GM04503 (cell line): Measurements from ENCODE around the gene ANKRD40.
"Not testable (repeated sequence)": the region's sequence is repeated elsewhere in the genome, so short reads cannot be mapped to it uniquely, and the experiment has no call there.

Experiments used
- DNase-seq: peaks from one replicate; pipeline ENCODE4 v3.0.0-alpha.2; 2012; ENCODE audit warnings: low read depth

ANKRD40 gene

GRCh38 chr17:50685691-50686493 lies 21.8 kb downstream of the ANKRD40 start:
- no peak for DNase-seq

- DNase-seq = no peak
Observed at GRCh38 chr17:50685334-50685665, 22.4 kb downstream of the ANKRD40 start.

- DNase-seq = no peak
Observed at GRCh38 chr17:50684612-50685333, 22.9 kb downstream of the ANKRD40 start.

GRCh38 chr17:50684288-50684611 lies 23.5 kb downstream of the ANKRD40 start:
- DNase-seq = no peak

- DNase-seq = no peak
Observed at GRCh38 chr17:50683434-50684287, 24.1 kb downstream of the ANKRD40 start.

GRCh38 chr17:50682938-50683337 lies 24.8 kb downstream of the ANKRD40 start:
- DNase-seq = no peak

GRCh38 chr17:50682441-50682840 lies 25.3 kb downstream of the ANKRD40 start:
- no peak for DNase-seq

GRCh38 chr17:50681263-50682200 lies 26.2 kb downstream of the ANKRD40 start:
- no peak for DNase-seq

GRCh38 chr17:50680543-50681262 lies 27.0 kb downstream of the ANKRD40 start:
- not testable (repeated sequence) for DNase-seq

GRCh38 chr17:50680126-50680525 lies 27.6 kb downstream of the ANKRD40 start:
- no peak for DNase-seq

GRCh38 chr17:50679008-50679544 lies 28.6 kb downstream of the ANKRD40 start:
- DNase-seq = no peak

GRCh38 chr17:50677851-50678375 lies 29.8 kb downstream of the ANKRD40 start:
- DNase-seq = no peak

- no peak for DNase-seq
Observed at GRCh38 chr17:50676065-50676975, 31.4 kb downstream of the ANKRD40 start.

- no peak for DNase-seq
Observed at GRCh38 chr17:50675627-50676026, 32.1 kb downstream of the ANKRD40 start.

- DNase-seq = no peak
Observed at GRCh38 chr17:50675190-50675589, 32.5 kb downstream of the ANKRD40 start.

GRCh38 chr17:50672831-50673551 lies 34.7 kb downstream of the ANKRD40 start:
- no peak for DNase-seq

GRCh38 chr17:50672071-50672470 lies 35.6 kb downstream of the ANKRD40 start:
- no peak for DNase-seq

GRCh38 chr17:50668838-50669581 lies 38.7 kb downstream of the ANKRD40 start:
- no peak for DNase-seq
